Activated T-cell treated with anti-CD3 and anti-CD28 coated beads, Interleukin-2, amount 50 U/mL, for 1 hour (primary cell): ENCODE measurements around the gene INAVA.
"Not testable (repeated sequence)": the region's sequence is repeated elsewhere in the genome, so short reads cannot be mapped to it uniquely, and the experiment has no call there.

Experiments
- DNase-seq: peaks from one replicate; pipeline ENCODE4 v3.0.0-alpha.2; 2020

Gene INAVA

DNA sequence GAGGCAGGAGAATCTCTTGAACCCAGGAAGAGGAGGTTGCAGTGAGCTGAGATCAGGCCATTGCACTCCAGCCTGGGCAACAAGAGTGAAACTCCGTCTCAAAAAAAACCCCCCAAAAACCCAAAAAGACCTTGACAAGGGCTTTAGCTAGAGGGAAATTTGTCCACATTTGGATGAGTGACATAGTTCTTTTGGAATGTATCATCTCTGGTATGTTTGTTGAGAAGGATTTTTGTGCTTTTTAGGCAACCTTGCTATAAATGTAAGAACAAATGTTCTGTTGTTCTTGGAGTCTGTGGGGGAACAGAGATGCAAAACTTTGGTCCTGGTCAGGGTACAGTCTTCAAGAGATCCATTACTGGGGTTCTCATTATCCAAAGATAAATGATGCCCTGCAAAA, 28.9 kb downstream of the INAVA start:
- no peak for DNase-seq

DNA sequence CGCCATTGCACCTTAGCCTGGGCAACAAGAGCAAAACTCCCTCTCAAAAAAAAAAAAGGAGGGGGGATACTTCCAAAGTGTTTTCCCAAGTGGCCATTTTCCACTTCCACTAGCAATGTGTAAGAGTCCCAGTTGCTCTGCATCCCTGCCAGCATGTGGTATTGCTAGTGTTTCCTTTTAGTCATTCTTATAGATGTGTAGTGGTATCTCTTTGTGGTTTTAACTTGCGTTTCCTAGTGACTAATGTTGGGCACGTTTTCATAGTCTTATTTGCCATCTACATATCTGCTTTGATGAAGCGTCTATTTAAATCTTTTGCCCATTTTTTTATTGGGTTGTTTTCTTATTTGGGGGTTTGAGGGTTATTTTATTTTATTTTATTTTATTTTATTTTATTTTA, 31.1 kb downstream of the INAVA start:
- no peak for DNase-seq

DNA sequence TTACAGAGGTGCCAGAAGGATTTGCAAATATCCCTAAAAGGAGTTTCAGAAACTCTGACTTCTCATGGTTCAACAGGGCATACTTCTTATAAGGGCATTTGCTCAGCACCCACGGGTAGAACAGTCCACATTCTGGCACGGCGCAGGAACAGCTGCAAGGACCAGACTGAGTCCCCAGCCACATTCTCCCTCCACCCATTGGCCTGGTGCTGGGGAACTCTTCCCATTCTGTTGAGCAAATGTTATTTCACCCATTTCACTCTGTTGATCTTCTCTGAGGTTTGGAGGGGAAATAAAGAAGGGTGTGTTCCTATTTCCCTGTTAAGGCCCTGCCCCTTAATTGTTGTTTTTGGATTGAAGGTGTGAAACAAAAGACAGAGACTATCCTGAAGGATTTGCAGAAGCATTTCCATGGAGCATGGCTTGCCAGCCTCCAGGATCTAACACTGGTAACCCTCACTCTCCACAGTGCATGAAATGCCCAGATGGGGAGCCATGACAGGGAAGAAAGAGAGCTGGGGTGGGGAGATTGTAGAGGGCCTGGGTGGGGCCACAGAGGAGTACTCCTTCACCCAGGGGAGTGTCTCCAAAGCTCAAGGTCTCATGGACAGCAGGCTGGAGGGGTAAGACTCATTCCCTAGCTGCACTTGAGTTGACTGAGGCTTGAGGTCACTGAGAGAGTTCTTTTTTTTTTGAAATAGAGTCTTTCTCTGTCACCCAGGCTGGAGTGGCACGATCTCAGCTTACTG, 35.0 kb downstream of the INAVA start:
- no peak for DNase-seq

DNA sequence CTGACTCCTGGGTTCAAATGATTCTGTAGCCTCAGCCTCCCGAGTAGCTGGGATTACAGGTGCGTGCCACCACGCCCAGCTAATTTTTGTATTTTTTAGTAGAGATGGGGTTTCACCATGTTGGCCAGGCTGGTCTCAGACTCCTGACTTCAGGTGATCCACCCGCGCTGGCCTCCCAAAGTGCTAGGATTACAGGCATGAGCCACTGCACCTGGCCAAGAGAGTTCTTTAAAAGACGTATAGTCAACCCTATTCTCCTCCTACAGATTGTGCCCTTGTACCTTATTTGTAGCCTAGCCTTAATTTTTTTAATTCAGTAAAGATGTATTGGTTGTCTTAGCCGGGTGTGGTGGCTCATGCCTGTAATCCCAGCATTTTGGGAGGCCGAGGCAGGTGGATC, 35.6 kb downstream of the INAVA start:
- DNase-seq: not testable (repeated sequence)

GRCh38 chr1:200931776-200932175, 37.1 kb downstream of the INAVA start:
- no peak for DNase-seq

DNA sequence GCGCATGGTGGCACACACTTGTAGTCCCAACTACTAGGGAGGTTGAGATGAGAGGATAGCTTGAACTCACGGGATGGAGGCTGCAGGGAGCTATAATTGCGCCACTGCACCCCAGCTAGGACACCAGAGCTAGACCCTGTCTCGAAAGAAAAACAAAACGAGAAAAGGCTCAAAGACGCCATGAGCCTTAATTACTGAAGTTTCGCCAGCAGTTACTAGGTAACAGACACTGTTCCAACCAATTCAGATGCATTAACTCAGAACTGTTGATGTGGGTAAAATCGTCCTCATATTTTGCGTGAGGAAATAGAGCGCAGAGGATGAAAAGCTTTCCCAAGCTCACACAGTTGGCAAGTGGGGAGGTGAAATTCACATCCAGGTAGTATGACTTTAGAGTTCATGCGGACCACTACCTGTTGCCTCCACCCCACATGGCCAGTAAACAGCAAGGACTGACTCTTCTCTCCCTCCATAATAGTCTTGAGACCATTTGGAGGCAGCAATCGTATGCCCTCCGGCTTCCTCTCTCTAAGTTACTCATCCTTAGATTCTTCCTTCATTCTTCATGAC, 40.1 kb downstream of the INAVA start:
- no peak for DNase-seq

- DNase-seq: not testable (repeated sequence)
These were observed 40.7 kb downstream of the INAVA start for GRCh38 chr1:200935286-200935962.

GRCh38 chr1:200938955-200939354, 44.3 kb downstream of the INAVA start:
- no peak for DNase-seq

GRCh38 chr1:200945111-200945510, 50.4 kb downstream of the INAVA start:
- DNase-seq: no peak

- no peak for DNase-seq
These were observed 52.4 kb downstream of the INAVA start for GRCh38 chr1:200947059-200947566.

- no peak for DNase-seq
These were observed 54.9 kb downstream of the INAVA start for GRCh38 chr1:200949626-200950025.

DNA sequence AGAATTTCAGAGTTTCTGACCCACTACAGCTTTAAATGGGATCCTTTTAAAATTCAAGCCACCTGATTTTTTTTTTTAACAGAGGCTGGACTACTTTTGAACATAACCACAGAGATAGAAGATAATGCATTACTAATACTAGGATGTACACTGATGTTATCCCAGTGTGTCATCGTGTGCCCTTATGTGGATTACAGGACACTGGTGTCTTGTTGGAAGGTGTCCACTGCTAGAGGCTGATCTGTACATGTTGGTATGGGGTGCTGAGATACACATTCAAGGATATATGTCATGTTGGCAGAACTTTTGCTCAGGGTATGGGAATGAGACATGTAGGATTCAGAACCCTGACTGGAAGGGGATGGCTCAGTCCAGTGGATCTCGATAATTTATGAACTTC, 56.3 kb downstream of the INAVA start:
- no peak for DNase-seq

DNA sequence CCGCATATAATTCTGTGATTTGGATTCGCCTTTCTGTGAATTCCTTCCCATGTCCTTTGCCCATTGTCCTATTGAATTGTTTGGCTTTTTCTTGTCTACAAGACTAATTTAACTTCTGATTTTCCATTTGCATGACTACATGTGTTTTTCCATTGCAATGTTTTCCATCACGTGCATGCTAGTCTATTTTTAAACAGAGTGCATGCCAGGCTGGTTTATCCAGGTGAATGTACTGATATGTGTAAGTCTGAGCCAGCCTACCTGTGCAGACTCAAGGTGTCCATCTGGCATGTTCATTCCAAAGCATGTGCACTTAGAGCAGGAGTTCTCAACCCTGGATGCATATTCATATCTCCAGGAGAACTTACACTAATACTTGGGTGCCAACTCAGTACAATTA, 59.7 kb downstream of the INAVA start:
- no peak for DNase-seq

DNA sequence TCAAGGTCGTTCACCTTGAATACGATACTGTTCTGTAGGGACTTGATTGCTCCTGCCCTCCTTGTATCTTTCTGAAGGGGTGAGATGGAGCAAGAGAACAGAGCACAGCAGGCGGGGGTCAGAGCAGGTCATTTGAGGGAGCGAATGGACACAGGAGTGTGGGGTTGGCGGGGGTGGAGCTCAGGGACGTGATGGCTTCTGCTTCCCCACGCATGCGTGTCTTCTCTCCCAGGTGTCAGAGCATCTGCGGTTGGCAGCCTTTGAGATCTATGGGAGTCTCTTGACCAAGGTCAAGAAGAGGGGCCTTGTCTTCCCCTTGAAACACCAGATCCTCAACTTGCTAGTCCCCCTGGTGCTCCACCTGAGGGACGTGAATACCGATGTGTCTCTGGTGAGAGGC, 63.9 kb downstream of the INAVA start:
- no peak for DNase-seq

GRCh38 chr1:200959411-200959921, 64.8 kb downstream of the INAVA start:
- no peak for DNase-seq

GRCh38 chr1:200960236-200960947, 65.7 kb downstream of the INAVA start:
- no peak for DNase-seq

GRCh38 chr1:200960948-200961340, 66.2 kb downstream of the INAVA start:
- no peak for DNase-seq

GRCh38 chr1:200962151-200962550, 67.5 kb downstream of the INAVA start:
- DNase-seq: not testable (repeated sequence)

GRCh38 chr1:200962631-200963030, 67.9 kb downstream of the INAVA start:
- DNase-seq: no peak

DNA sequence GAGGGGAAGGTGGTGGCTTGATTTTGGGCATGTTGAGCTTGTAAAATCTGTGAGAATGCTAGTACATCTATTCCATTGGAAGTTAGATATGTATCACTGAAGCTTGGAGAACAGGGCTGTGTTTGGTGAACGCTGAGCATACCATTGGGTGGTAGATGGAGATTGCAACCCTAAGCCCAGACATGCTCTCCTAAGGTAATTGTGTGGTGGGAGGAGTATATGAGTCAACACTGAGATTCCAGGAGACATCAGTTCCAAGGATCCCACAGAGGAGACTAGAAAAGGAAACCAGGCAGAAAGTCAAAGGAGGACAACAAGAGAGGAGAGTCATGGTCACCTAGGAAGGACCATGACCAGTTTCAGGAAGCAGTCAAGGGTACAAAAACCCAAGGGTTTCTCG, 68.4 kb downstream of the INAVA start:
- DNase-seq: no peak

GRCh38 chr1:200963888-200964287, 69.2 kb downstream of the INAVA start:
- not testable (repeated sequence) for DNase-seq
